ENCODE results near the gene GANAB.
A peak's percentile ranks its signal among the peaks of the same experiment; 100 is the strongest.

GANAB gene

DNA sequence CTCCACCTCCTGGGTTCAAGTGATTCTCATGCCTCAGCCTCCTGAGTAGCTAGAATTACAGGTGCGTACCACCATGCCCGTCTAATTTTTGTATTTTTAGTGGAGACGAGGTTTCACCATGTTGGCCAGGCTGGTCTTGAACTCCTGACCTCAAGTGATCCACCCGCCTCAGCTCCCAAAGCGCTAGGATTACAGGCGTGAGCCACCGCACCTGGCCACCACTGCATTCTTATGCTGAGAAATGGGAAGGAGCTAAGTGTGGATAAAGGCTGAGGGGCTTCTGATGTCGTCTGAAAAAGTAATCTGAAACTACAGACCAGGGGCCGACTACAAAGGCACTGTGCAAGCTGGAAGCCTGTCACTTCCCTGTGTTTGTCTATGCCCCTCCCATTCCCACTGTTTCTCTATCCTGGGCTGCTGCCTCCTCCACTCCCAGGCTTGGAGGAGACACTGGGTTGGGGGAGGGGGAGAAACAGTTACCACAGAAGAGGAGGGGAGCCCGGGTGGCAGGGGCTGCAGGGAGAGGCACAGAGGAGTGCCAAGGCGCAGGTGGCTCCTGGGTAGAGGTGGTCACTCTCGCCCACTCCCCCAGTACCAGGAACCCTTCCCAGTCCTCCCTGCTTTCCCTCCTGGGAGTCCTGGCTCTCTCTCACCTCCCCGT, 41.8 kb downstream of the GANAB start:
- TF ChIP-seq, protein P1, sequence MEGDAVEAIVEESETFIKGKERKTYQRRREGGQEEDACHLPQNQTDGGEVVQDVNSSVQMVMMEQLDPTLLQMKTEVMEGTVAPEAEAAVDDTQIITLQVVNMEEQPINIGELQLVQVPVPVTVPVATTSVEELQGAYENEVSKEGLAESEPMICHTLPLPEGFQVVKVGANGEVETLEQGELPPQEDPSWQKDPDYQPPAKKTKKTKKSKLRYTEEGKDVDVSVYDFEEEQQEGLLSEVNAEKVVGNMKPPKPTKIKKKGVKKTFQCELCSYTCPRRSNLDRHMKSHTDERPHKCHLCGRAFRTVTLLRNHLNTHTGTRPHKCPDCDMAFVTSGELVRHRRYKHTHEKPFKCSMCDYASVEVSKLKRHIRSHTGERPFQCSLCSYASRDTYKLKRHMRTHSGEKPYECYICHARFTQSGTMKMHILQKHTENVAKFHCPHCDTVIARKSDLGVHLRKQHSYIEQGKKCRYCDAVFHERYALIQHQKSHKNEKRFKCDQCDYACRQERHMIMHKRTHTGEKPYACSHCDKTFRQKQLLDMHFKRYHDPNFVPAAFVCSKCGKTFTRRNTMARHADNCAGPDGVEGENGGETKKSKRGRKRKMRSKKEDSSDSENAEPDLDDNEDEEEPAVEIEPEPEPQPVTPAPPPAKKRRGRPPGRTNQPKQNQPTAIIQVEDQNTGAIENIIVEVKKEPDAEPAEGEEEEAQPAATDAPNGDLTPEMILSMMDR (IDR thresholded peaks at IDR 0.05; ENCODE audit: control insufficient read depth, extremely low read depth, insufficient read depth): no peak
- DNase-seq (ENCODE audit: low read depth): no peak
- no peak overlapping the region for H3K4me3 ChIP-seq (ENCODE audit: low read depth, low read length)

- H3K4me3 ChIP-seq (ENCODE audit: low read depth, low read length): no peak overlapping the region
- TF ChIP-seq, protein P1 (IDR thresholded peaks at IDR 0.05; ENCODE audit: control insufficient read depth, extremely low read depth, insufficient read depth): no peak
- DNase-seq (ENCODE audit: low read depth): no peak
Observed at GRCh38 chr11:62603776-62604299, 42.6 kb downstream of the GANAB start.

GRCh38 chr11:62603072-62603408, 43.4 kb downstream of the GANAB start:
- no peak for DNase-seq (ENCODE audit: low read depth)
- peak overlapping the region; percentile 99 for H3K4me3 ChIP-seq (ENCODE audit: low read depth, low read length)
- TF ChIP-seq, protein P1 (IDR thresholded peaks at IDR 0.05; ENCODE audit: control insufficient read depth, extremely low read depth, insufficient read depth): no peak

DNA sequence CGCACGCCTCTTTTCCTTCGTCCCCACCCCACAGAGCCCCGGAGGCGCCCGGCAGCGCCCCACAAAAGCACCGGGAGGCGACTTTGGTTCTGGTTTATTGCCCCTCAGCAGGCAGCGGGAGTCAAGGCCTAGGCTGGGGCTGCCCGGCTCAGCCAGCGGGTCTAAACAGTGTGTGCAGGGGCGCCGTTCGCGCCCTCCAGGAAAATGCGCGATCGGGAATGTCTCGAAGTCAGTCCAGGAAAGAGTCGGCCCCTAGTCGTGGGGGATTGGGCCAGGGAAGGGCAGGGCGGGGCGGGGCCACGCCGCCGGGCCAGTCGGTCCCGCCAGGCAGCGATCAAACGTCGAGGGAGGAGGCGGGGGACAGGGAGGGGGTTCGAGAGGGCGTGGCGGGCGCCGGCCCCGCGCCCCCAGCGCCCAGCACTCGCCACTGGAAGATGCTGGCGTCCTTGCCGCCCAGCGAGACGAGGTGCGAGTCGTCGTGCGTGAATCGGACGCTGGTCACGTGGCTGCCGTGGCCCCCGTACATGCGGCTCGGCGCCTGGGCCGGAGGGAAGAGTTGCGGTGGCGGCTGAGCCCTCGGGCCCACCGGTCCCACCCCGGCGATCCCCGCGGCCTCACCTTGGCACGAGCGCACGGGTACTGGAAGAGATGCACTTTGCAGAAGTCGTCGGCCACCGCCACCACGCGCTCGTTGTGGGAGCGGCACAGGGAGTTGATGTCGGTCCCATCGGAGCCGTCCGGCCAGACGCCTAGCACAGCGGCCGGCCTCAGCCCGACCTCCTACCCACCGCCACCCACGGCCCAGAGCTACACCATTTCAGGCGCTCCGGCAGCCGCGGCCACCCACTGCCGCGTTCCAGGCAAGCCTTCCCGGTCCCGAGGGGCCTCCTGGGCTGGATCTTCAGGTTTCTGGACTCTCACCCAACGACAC, 44.0 kb downstream of the GANAB start:
- TF ChIP-seq, protein P1 (IDR thresholded peaks at IDR 0.05; ENCODE audit: control insufficient read depth, extremely low read depth, insufficient read depth): no peak
- peak overlapping the region; percentile 99 for H3K4me3 ChIP-seq (ENCODE audit: low read depth, low read length)
- no peak for DNase-seq (ENCODE audit: low read depth)

DNA sequence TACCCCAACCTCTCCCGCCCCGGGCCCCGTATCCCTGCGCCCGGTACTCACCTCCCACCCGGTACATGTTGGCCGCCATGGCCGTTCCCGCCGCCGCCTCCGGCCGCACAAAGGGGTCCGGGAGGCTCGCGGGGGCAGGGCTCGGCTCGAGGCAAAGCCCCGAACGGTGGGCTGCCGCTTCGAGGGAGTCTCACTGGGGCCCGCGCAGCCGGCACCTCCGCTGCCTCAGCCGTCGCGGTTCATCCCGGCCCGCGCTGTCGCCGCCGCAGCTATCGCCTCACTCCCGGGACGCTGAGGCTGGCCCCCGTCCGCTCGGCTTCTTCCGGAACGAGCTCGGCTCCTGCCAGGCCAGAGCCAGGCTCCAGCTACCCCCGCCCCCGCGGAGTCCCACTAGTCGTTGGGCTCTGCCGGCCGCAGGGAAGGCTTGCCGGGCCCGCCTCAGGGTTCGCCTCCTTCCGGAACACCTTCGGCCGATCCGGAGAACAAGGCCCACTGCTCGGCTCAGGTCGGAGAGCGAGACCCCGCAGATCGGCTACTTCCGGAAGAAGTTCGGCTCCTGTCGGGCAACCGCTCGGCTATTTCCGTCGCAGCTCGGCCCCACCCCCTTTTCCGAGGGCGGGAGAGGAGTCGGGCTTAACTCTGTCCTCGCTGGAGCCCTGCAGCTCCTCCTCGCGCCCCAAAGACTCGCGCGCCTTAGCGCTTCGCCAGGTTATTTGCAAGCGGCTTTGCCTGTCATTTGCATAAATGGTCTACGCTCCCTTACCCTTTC, 44.9 kb downstream of the GANAB start, which contains the start of gene MTA2:
MTA2 (minus strand) TSS at position 494 of the 769 bp plus-strand sequence; CDS start at position 79, 415 bp downstream.
- DNase-seq (ENCODE audit: low read depth): peak; percentile 93
- peak within 1 kb of the TSS; percentile 99 for H3K4me3 ChIP-seq (ENCODE audit: low read depth, low read length)
- TF ChIP-seq, protein P1 (IDR thresholded peaks at IDR 0.05; ENCODE audit: control insufficient read depth, extremely low read depth, insufficient read depth): no peak

DNA sequence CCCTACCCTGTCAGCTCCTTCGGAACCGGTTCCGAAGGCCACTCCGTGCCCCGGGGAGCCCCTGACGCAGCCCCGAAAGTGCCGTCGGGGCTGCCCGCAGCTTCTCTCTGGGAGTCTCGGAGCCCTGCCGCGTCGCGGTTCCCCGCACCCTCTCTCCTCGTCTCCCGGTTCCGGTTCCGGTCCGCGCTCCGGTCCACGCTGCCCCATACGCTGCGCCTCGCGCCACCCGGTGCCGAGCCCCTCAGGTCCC, 45.4 kb downstream of the GANAB start:
- peak overlapping the region; percentile 99 for H3K4me3 ChIP-seq (ENCODE audit: low read depth, low read length)
- DNase-seq (ENCODE audit: low read depth): no peak
- TF ChIP-seq, protein P1 (IDR thresholded peaks at IDR 0.05; ENCODE audit: control insufficient read depth, extremely low read depth, insufficient read depth): no peak
